RCC 7860 (cell line): Measurements from ENCODE around the gene APCDD1L.
"Not testable (repeated sequence)": the region's sequence is repeated elsewhere in the genome, so short reads cannot be mapped to it uniquely, and the experiment has no call there.

Experiments used
- DNase-seq: peaks from one replicate; pipeline ENCODE4 v3.0.0-alpha.2; 2015; ENCODE audit warnings: low spot score
- FAIRE-seq: peaks from 2 replicates; lab custom pipeline; 2012; peaks lifted over from hg19 to GRCh38; lab: Jason Lieb, UNC

APCDD1L gene

GRCh38 chr20:58446960-58447265 lies 68.3 kb downstream of the APCDD1L start:
- DNase-seq (no peak), FAIRE-seq (no peak)

GRCh38 chr20:58446264-58446959 lies 68.8 kb downstream of the APCDD1L start:
- no peak for DNase-seq
- no peak for FAIRE-seq

- FAIRE-seq: no peak
- DNase-seq: no peak
Observed at GRCh38 chr20:58444746-58445255, 70.4 kb downstream of the APCDD1L start.

GRCh38 chr20:58441723-58442122 lies 73.5 kb downstream of the APCDD1L start:
- DNase-seq (no peak), FAIRE-seq (no peak)

- FAIRE-seq (no peak), DNase-seq (no peak)
Observed at GRCh38 chr20:58440021-58440767, 75.0 kb downstream of the APCDD1L start.

- no peak for FAIRE-seq
Observed at GRCh38 chr20:58438970-58439808, 76.0 kb downstream of the APCDD1L start.

GRCh38 chr20:58436868-58437645 lies 78.1 kb downstream of the APCDD1L start:
- FAIRE-seq: peak; percentile 95
- peak; percentile 78 for DNase-seq

More at GRCh38 chr20:58438970-58439808, 76.0 kb downstream of the APCDD1L start:
- no peak for DNase-seq

GRCh38 chr20:58435237-58435636 lies 80.0 kb downstream of the APCDD1L start:
- FAIRE-seq: no peak
- no peak for DNase-seq

- FAIRE-seq (no peak), DNase-seq (no peak)
Observed at GRCh38 chr20:58434326-58434725, 80.9 kb downstream of the APCDD1L start.

GRCh38 chr20:58433759-58434158 lies 81.4 kb downstream of the APCDD1L start:
- peak; percentile 75 for FAIRE-seq
- peak; percentile 61 for DNase-seq

- no peak for FAIRE-seq
- no peak for DNase-seq
Observed at GRCh38 chr20:58433029-58433647, 82.1 kb downstream of the APCDD1L start.

GRCh38 chr20:58432186-58432954 lies 82.8 kb downstream of the APCDD1L start:
- FAIRE-seq: no peak

GRCh38 chr20:58431134-58431533 lies 84.1 kb downstream of the APCDD1L start:
- DNase-seq (no peak), FAIRE-seq (no peak)

More at GRCh38 chr20:58432186-58432954, 82.8 kb downstream of the APCDD1L start:
- DNase-seq: no peak

- FAIRE-seq (no peak), DNase-seq (no peak)
Observed at GRCh38 chr20:58429303-58429702, 85.9 kb downstream of the APCDD1L start.

- no peak for FAIRE-seq
- no peak for DNase-seq
Observed at GRCh38 chr20:58428364-58428763, 86.8 kb downstream of the APCDD1L start.

GRCh38 chr20:58427571-58427970 lies 87.6 kb downstream of the APCDD1L start:
- not testable (repeated sequence) for FAIRE-seq, DNase-seq

GRCh38 chr20:58424218-58424969 lies 90.8 kb downstream of the APCDD1L start:
- DNase-seq (no peak), FAIRE-seq (no peak)

GRCh38 chr20:58421497-58421850 lies 93.7 kb downstream of the APCDD1L start:
- DNase-seq (peak; percentile 21), FAIRE-seq (no peak)
